HG02623 (cell line): Measurements from ENCODE around the gene GPSM1.

ENCODE experiments used
- ATAC-seq: cut with Tn5 transposase; IDR thresholded peaks from one replicate; pipeline ENCODE4 v1.9.1; 2021; ENCODE audit warnings: moderate library complexity; ENCODE audit not compliant: unreplicated experiment

GPSM1 gene

GRCh38 chr9:136358888-136359287, 31.5 kb downstream of the GPSM1 start:
- no peak for ATAC-seq

GRCh38 chr9:136359774-136360718, 32.7 kb downstream of the GPSM1 start:
- ATAC-seq = no peak

GRCh38 chr9:136361047-136361753, 33.9 kb downstream of the GPSM1 start:
- ATAC-seq = no peak

GRCh38 chr9:136361754-136362449, 34.6 kb downstream of the GPSM1 start:
- no peak for ATAC-seq

- no peak for ATAC-seq
Measured at GRCh38 chr9:136362450-136362784, 35.1 kb downstream of the GPSM1 start.

- peak; percentile 68 for ATAC-seq
Measured at GRCh38 chr9:136363106-136363948, 36.0 kb downstream of the GPSM1 start, which contains the start of gene DNLZ. Gene DNLZ, minus strand, starts transcription at chr9:136363744. Its CDS starts 30 bp downstream, at chr9:136363714.

- no peak for ATAC-seq
Measured at GRCh38 chr9:136363949-136364748, 36.8 kb downstream of the GPSM1 start.

GRCh38 chr9:136364942-136365774, 37.8 kb downstream of the GPSM1 start:
- no peak for ATAC-seq

- ATAC-seq = no peak
Measured at GRCh38 chr9:136365775-136366222, 38.5 kb downstream of the GPSM1 start.

GRCh38 chr9:136366826-136367225, 39.5 kb downstream of the GPSM1 start:
- ATAC-seq = no peak

GRCh38 chr9:136367296-136368145, 40.2 kb downstream of the GPSM1 start:
- no peak for ATAC-seq

- ATAC-seq = no peak
Measured at GRCh38 chr9:136368190-136368589, 40.9 kb downstream of the GPSM1 start.

GRCh38 chr9:136370037-136370436, 42.7 kb downstream of the GPSM1 start:
- no peak for ATAC-seq

GRCh38 chr9:136370687-136371532, 43.6 kb downstream of the GPSM1 start:
- ATAC-seq = no peak

- no peak for ATAC-seq
Measured at GRCh38 chr9:136371533-136371880, 44.2 kb downstream of the GPSM1 start.

GRCh38 chr9:136372006-136372405, 44.7 kb downstream of the GPSM1 start:
- ATAC-seq = no peak
